SIG-M5 treated with dmso at 0.1 percent for 504 hours (cell line): ENCODE results near the gene SUSD3.

Source experiments
- DNase-seq: peaks from one replicate; lab custom pipeline; 2025; ENCODE audit not compliant: unreplicated experiment; lab: John Stamatoyannopoulos, UW

The SUSD3 gene

DNA sequence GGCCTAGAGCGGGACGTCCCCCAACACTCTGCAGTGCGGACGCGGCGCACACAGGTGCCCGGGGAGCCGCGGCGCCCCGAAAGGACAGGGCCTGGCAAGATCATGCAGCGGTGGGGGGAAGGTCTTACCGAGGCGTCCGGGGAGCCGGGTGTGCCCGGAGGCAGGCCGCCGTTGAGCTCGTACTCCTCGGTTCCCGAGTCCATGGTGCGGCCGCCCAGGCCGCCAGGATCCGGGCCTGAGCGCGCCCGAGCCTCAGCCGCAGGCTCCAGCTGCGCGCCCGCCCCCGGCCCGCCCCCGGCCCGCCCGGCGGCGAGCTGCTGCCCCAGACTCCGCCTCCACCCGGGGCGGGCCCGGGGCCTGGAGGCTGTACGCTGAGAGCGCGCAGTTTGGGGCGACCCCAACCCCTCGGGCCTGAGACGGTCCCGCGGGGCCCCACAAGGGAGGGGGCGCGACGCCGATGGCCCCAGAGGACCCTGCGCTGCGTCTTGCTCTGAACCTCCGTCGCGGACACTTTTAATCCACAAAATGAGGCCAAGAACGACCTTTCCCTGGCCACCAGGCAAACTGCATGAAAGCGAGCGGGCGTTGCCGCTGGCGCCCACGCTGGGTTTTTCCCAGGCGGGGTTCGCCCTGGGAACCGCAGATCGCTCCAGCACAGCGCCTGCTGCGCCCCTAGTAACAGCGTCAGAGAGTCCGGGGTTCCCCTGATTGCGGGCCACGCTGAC, 75.7 kb downstream of the SUSD3 start, which contains the start of gene NINJ1:
Gene NINJ1 (minus strand): TSS at position 237 of the 725 bp plus-strand sequence. CDS start 34 bp downstream, at position 203.
- peak; percentile 45 for DNase-seq
